Heart left ventricle (tissue), 13 donors: Measurements from ENCODE around the gene KCTD19.

Source experiments
- CTCF ChIP-seq, 12 donors: fragments of 200-600 bp; sonication (generic) in 4 of 12; IDR thresholded peaks; one replicate each; pipeline versions ENCODE4 v1.5.0 to v1.8.0; 2018 to 2022; ENCODE audit warnings: antibody characterized with exemption in 12 of 12, mild to moderate bottlenecking in 5 of 12
- POLR2A ChIP-seq, 2 donors: fragments of 450-650 bp; IDR thresholded peaks; one replicate each; pipeline ENCODE4 v1.6.1; 2017; ENCODE audit warnings: antibody characterized with exemption in 2 of 2, mild to moderate bottlenecking in 2 of 2, moderate library complexity in 2 of 2
- donor health status: ischemic (EF 13 %, LVEDD 7.1; RV severe dilation, severe dysfunction).
- donor health status: DM: no; HTN: yes; CAD: no.
- donor health status: DM: no; HTN: no; CAD: no.
- donor health status: ischemic (EF 25% LVEDD 6.9; RV normal size, moderate dysfunction).
- donor health status: ischemic (EF 25% LVEDD 5.7; RV mildly dilated, moderate dysfunction).
- donor health status: ischemic (EF 35%, LVEDD 5.7; RV mildly dilated, moderate dysfunction).
- donor health status: nonischemic (EF 11% LVEDD 7.7; RV severe dilation, severe dysfunction).
- donor health status: DM: yes; HTN: yes; CAD: no.
- donor health status: PGD.
- donor health status: ischemic (EF 29% LVEDD 5.4; RV normal size, mild dysfunction).
- donor health status: nonischemic (EF 23%, LVEDD 6.1; RV moderate dilation, normal function).

GRCh38 chr16:67277999-67278772 is 48.4 kb downstream of the KCTD19 start:
- TF ChIP-seq CTCF (IDR thresholded peaks at IDR 0.05): no peak
- no peak for TF ChIP-seq POLR2A (IDR thresholded peaks at IDR 0.05)
